NB4 (cell line): ENCODE results near the gene CPZ.

Source experiments
- DNase-seq: peaks from one replicate; pipeline ENCODE4 v3.0.0; 2010; ENCODE audit warnings: low read depth
- H3K4me3 ChIP-seq: one replicate; pipeline ENCODE4 v1.5.1; 2011; ENCODE audit warnings: mild to moderate bottlenecking, low read depth, low read length, moderate library complexity
- MYC ChIP-seq: IDR thresholded peaks from 2 replicates; pipeline ENCODE4 v1.6.1; 2011; ENCODE audit warnings: low read depth, low read length
- POLR2A ChIP-seq: IDR thresholded peaks from 2 replicates; pipeline ENCODE4 v1.6.1; 2011; ENCODE audit warnings: mild to moderate bottlenecking; ENCODE audit not compliant: insufficient read length; ENCODE audit errors: extremely low read depth
- TF ChIP-seq, protein P1 (sequence below): IDR thresholded peaks from one replicate; pipeline ENCODE4 v1.5.1; 2012; ENCODE audit warnings: low read depth, low read length
- TF ChIP-seq, protein P2 (sequence below): IDR thresholded peaks from 2 replicates; pipeline ENCODE4 v1.6.1; 2011; ENCODE audit warnings: low read depth, low read length

Gene CPZ

DNA sequence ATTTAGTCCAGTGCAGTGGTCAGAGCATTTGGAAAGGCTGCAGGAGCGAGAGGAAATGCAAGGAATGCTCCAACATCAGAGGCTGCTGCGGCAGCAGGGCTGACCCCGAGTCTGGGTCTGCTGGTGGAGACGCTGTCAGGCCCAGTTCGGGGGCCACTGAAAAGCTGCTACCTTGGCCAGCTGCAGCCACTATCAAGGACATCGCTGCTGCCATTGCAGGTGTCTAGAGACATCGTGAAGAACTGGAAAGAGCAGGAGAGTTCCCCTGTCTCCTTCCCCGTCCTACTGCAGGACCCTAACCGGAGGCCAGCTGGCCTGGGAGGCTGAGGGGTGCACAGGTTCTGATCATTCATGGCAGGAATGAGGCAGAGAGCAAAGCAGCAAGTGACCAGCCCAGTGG is 41.9 kb upstream of the CPZ start:
- no peak overlapping the region for H3K4me3 ChIP-seq
- TF ChIP-seq MYC (no peak), POLR2A (no peak)
- TF ChIP-seq, protein P1, sequence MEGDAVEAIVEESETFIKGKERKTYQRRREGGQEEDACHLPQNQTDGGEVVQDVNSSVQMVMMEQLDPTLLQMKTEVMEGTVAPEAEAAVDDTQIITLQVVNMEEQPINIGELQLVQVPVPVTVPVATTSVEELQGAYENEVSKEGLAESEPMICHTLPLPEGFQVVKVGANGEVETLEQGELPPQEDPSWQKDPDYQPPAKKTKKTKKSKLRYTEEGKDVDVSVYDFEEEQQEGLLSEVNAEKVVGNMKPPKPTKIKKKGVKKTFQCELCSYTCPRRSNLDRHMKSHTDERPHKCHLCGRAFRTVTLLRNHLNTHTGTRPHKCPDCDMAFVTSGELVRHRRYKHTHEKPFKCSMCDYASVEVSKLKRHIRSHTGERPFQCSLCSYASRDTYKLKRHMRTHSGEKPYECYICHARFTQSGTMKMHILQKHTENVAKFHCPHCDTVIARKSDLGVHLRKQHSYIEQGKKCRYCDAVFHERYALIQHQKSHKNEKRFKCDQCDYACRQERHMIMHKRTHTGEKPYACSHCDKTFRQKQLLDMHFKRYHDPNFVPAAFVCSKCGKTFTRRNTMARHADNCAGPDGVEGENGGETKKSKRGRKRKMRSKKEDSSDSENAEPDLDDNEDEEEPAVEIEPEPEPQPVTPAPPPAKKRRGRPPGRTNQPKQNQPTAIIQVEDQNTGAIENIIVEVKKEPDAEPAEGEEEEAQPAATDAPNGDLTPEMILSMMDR, result no peak
- TF ChIP-seq, protein P2, sequence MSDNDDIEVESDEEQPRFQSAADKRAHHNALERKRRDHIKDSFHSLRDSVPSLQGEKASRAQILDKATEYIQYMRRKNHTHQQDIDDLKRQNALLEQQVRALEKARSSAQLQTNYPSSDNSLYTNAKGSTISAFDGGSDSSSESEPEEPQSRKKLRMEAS, result no peak
- no peak for DNase-seq

DNA sequence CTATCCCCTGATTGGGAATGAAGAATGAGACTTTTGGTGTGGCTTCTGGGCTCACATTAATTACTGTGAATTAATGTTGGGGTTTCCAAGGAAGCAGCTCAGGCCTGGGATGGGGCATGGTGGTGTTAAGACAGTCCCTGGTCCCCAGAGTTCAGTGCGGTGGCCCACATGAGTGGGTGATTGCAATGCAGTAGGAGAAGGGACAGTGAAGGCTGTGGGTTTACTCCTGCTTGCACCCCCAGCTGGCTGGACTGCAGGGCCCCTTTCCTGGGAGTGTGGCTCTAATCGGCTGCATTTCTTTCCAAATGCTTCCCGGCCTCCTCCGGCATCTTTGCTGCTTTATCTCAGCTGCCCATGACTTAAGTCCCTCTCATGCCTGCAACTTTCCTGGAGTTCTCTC is 40.5 kb upstream of the CPZ start:
- no peak for DNase-seq
- no peak for TF ChIP-seq MYC
- TF ChIP-seq, protein P1, result no peak
- TF ChIP-seq, protein P2, result no peak
- TF ChIP-seq POLR2A, result no peak
- no peak overlapping the region for H3K4me3 ChIP-seq

DNA sequence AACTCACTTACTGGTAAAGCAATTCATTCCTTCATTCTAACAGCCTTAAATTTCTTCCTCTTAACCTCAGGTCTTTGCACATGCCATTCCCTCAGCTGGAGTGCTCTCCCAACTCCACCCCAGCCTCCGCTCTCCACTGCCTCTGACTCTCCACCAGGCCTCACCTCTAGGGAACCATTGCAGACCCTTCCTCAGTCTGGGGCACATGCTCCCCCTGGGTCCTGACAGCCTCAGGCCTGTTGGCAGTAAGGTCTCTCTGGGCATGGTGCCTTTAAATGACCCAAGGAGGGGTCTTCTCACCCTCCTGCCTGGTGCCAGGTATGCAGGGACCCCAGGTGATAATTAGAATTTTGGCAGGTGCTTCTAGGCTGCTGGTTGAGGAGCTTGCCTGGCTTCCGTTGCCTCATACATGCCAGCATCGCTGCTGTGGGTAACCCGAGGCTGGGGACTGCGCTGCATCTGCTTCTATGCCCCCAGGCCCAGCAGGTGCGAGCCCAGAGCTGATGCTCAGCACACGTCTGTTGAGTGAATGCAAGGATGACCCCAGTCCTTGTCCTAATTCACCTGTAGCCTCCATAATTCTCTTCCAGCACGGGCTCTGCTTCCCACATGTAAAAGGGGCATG is 39.9 kb upstream of the CPZ start:
- H3K4me3 ChIP-seq, result no peak overlapping the region
- TF ChIP-seq POLR2A, result no peak
- TF ChIP-seq MYC, result no peak
- TF ChIP-seq, protein P1, result no peak
- TF ChIP-seq, protein P2, result no peak

DNA sequence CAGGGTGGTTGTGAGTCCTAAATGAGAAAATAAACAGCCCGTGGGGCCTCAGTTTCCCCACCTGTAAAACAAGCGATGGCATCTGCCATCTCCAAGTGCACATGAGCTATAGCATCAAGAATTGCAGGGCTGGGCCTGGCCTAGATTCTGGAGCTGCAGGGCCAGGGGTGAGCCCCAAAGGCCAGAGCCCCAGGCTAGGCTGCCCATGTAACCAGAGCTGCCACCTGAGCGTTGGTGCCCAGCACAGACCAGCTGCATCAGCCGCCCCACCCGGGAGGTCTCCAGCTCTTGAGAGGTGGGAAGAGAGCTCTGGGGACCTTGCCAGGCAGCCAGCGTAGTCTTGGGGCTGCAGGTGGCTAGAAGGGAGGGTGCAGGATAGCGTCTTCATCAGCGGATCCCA is 39.3 kb upstream of the CPZ start:
- no peak for DNase-seq
- TF ChIP-seq, protein P1, result no peak
- TF ChIP-seq POLR2A (no peak), MYC (no peak)
- TF ChIP-seq, protein P2, result no peak
- H3K4me3 ChIP-seq, result no peak overlapping the region

More for the DNA sequence above, 39.9 kb upstream of the CPZ start:
- no peak for DNase-seq

DNA sequence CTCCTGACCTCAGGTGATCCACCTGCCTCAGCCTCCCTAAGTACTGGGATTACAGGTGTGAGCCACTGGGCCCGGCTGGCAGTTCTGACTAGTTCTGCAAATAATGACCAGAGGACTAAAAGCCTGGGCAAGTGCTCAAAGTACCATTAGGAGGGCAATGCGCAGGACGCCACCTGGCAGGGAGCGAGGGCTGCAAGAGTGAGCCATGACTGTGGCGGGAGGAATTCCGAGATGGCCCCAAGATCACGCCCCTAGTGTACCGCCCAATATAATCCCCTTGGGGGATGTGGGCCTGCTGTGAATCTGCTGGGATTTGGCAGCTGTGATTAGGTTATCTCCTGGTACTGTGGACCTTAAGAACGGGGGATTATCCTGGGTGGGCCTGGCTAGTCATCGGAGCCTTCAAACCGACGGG is 38.6 kb upstream of the CPZ start:
- no peak for DNase-seq
- H3K4me3 ChIP-seq, result no peak overlapping the region
- TF ChIP-seq, protein P1, result no peak
- TF ChIP-seq POLR2A, result no peak
- TF ChIP-seq, protein P2, result no peak
- no peak for TF ChIP-seq MYC
